HFFc6 (cell line): ENCODE measurements around the gene SRRM4. TPM values are rescaled to one million over a fixed set of nuclear protein-coding genes. Genes with fewer than 3 reads are reported as not detected.

Source experiments
- DNase-seq: peaks from one replicate; pipeline ENCODE4 v3.0.0-alpha.2; 2018
- H3K27ac Mint-ChIP-seq: 2 replicates; pipeline ENCODE4 v1.8.0; 2020; ENCODE audit warnings: mild to moderate bottlenecking, mixed read lengths
- H3K27me3 Mint-ChIP-seq: 2 replicates; pipeline ENCODE4 v1.8.0; 2021; ENCODE audit warnings: mild to moderate bottlenecking, moderate library complexity, mixed read lengths; ENCODE audit not compliant: insufficient read depth
- H3K36me3 Mint-ChIP-seq: 2 replicates; pipeline ENCODE4 v1.8.0; 2021; ENCODE audit warnings: low read depth, mixed read lengths
- H3K4me1 Mint-ChIP-seq: 2 replicates; pipeline ENCODE4 v1.8.0; 2020; ENCODE audit warnings: low read depth, mixed read lengths
- H3K4me3 Mint-ChIP-seq: 2 replicates; pipeline ENCODE4 v1.8.0; 2020; ENCODE audit warnings: mild to moderate bottlenecking, moderate library complexity, mixed read lengths
- H3K9me3 Mint-ChIP-seq: 2 replicates; pipeline ENCODE4 v1.8.0; 2020; ENCODE audit warnings: mild to moderate bottlenecking, mixed read lengths
- total RNA-seq, 6 experiments: library from RNA; stranded (reverse); fragmentation: NEBNext Ultra II Directional; extraction: Animal tissue kit (Norgen Biotek cat#: 25700); gene quantifications; 2 replicates in 1 of 6; 3 replicates in 5 of 6; pipeline ENCODE4 v1.2.3, GENCODE V29; 2021
- TF ChIP-seq, protein P1 (sequence below): fragments of 200-600 bp; sonication (generic); IDR thresholded peaks from 2 replicates; pipeline ENCODE4 v1.5.0; 2021; ENCODE audit warnings: antibody characterized with exemption, mild to moderate bottlenecking

The SRRM4 gene
- total RNA-seq, 6 experiments from 2014 or later: not detected

DNA sequence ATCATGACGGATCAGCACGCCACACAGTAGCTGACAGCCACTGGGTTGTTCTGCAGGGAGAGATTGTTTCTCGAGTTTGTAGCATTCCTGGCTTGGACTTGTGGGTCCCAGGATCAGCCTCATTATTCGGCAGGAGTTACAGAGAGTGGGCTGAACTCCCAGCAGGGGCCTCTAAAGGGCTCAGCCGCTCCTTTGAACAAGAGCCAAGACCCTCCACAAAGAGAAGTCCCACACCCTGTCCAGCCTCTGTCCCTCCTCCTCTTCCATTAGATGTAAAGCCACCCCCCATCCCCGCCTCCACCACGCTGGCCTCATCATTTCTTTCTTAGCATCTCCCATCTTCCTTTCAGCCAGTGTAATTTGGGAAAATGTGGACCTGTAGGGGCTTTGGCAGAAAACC, 100.7 kb downstream of the SRRM4 start:
- H3K27me3 Mint-ChIP-seq: peaks cover 4% of the 10 kb centered on the region; the same call in 1 of the 2 replicates
- peaks cover 46% of the 10 kb centered on the region for H3K9me3 Mint-ChIP-seq
- H3K4me1 Mint-ChIP-seq: no peaks in the 10 kb centered on the region

DNA sequence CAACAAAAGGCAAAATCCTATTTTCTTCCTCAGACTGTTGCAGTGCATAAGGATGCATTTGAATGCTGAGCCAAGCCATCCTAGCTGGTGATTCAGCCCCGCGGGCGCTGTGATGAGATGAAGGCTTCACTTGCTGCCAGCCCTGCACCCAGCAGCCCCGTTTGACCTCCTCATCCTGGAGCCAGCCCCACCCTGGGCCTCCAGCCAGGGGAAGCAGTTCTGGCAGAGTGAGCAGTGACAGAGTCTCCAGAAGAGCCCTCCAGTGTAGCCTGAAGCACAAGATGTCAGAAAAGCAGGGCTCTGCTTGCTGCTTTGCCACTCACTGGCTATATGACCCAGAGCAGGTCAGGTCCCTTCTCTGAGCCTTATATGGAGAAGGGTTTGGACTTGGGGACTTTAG, 101.2 kb downstream of the SRRM4 start:
- Mint-ChIP-seq H3K9me3 (peaks cover 51% of the 10 kb centered on the region), H3K27me3 (peaks cover 4% of the 10 kb centered on the region; the same call in 1 of the 2 replicates)

More for the DNA sequence above, 100.7 kb downstream of the SRRM4 start:
- H3K4me3 Mint-ChIP-seq: no peak overlapping the region
- TF ChIP-seq, protein P1, sequence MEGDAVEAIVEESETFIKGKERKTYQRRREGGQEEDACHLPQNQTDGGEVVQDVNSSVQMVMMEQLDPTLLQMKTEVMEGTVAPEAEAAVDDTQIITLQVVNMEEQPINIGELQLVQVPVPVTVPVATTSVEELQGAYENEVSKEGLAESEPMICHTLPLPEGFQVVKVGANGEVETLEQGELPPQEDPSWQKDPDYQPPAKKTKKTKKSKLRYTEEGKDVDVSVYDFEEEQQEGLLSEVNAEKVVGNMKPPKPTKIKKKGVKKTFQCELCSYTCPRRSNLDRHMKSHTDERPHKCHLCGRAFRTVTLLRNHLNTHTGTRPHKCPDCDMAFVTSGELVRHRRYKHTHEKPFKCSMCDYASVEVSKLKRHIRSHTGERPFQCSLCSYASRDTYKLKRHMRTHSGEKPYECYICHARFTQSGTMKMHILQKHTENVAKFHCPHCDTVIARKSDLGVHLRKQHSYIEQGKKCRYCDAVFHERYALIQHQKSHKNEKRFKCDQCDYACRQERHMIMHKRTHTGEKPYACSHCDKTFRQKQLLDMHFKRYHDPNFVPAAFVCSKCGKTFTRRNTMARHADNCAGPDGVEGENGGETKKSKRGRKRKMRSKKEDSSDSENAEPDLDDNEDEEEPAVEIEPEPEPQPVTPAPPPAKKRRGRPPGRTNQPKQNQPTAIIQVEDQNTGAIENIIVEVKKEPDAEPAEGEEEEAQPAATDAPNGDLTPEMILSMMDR: no peak
- peaks cover 3% of the 10 kb centered on the region; the same call in 1 of the 2 replicates for H3K36me3 Mint-ChIP-seq
- no peak overlapping the region for H3K27ac Mint-ChIP-seq
- DNase-seq: no peak

DNA sequence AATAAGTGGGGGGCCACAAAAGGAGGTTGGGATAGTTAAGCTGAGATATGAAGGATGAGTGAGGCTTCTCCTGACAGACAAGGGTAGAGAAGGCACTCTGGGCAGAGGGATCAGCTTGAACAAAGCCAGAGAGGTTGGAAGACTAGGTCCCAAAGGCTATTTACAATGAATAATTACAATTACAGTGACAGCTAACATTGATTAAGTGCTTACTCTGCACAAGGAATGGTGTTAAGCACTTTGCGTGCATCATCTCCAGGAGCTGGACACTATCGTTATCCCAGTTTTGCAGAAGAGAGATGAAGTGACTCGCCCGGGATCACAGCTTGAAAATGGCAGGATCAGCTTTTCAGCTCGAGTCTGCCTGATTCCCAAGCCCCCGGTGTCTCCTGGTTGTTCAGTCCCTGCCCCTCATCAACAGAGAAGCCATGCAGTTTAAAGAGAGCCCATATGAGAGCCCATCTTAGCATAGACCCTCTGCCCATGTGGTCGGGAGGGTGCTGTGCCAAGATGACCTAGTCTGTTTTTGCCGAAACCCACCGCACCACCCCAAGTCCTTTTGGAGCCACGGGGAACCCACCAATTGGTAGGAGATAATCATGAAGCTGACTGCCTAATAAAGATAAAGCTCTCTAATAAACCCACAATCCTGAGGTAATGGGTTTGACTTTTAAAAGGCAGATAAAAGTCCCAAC, 107.5 kb downstream of the SRRM4 start:
- Mint-ChIP-seq H3K4me3 (no peak overlapping the region), H3K27ac (no peak overlapping the region), H3K9me3 (peaks cover 58% of the 10 kb centered on the region), H3K36me3 (peaks cover 6% of the 10 kb centered on the region; the same call in 1 of the 2 replicates), H3K27me3 (peaks cover 2% of the 10 kb centered on the region; the same call in 1 of the 2 replicates), H3K4me1 (no peaks in the 10 kb centered on the region)
- no peak for DNase-seq
- TF ChIP-seq, protein P1: no peak

More for the DNA sequence above, 101.2 kb downstream of the SRRM4 start:
- DNase-seq: no peak
- TF ChIP-seq, protein P1: no peak
- no peak overlapping the region for H3K4me3 Mint-ChIP-seq
- peaks cover 6% of the 10 kb centered on the region; the same call in 1 of the 2 replicates for H3K36me3 Mint-ChIP-seq
- no peaks in the 10 kb centered on the region for H3K4me1 Mint-ChIP-seq
- H3K27ac Mint-ChIP-seq: no peak overlapping the region

DNA sequence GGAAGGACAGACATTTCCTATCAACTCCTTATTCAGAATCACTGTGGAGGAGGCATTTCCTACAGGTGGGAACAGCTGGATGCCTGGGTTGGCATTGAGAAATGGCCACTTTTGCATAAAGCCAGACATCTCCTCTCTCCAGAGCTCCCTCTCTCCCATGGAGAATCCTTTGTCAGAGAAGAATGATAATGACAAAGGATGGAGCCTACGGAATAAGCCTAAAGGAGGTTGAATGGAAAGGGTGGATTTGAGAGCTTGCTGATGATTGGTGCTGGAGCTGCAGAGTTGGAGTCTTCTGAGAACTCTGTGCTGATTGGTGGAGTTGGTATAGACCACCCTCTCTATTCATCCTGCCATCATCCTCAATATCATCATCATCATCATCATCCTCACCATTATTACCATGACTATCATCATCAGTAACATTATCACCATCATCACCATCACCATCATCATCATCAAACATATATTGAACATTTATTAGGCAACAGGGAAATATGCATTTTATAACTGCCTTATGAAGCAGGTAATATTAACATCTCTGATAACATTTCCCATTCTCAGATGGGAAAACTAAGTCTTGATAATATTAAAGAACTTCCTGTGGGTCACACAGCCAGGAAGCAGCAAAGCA, 108.2 kb downstream of the SRRM4 start:
- Mint-ChIP-seq H3K36me3 (peaks cover 11% of the 10 kb centered on the region), H3K27me3 (peaks cover 2% of the 10 kb centered on the region; the same call in 1 of the 2 replicates), H3K27ac (no peak overlapping the region), H3K4me3 (no peak overlapping the region), H3K4me1 (no peaks in the 10 kb centered on the region), H3K9me3 (peaks cover 60% of the 10 kb centered on the region)
- TF ChIP-seq, protein P1: no peak
- no peak for DNase-seq

DNA sequence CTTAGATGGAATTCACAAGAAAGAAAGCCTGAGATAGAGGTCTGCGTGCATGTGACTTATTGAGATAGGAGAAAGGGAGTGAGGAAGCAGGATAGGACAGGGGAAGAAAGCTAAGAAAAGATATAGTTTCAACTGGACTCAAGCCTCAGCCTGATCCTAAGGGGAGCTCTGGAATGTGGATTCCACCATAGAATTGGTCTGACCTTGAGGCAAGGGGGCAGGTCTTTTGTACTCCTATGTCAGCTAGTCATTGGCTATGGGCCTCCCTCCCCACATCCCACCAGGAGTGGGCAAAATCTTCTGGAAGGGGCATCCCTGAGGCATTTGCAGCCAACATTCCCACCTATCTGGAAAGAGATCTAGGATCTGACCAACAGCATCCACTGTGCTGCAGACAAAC, 108.9 kb downstream of the SRRM4 start:
- no peak overlapping the region for H3K27ac Mint-ChIP-seq
- peaks cover 2% of the 10 kb centered on the region; the same call in 1 of the 2 replicates for H3K27me3 Mint-ChIP-seq
- TF ChIP-seq, protein P1: no peak
- H3K4me3 Mint-ChIP-seq: no peak overlapping the region
- H3K9me3 Mint-ChIP-seq: peaks cover 67% of the 10 kb centered on the region
- H3K36me3 Mint-ChIP-seq: peaks cover 15% of the 10 kb centered on the region
- no peak for DNase-seq
- H3K4me1 Mint-ChIP-seq: no peaks in the 10 kb centered on the region
